Measurements from ENCODE around the gene CCNY.

CCNY gene

GRCh38 chr10:35613597-35614226, 277.4 kb downstream of the CCNY start:
- no peaks in the 10 kb centered on the region for H3K9me2 ChIP-seq (replicated peaks; ENCODE audit: control insufficient read depth, low read length)
- H3K36me3 ChIP-seq (ENCODE audit: control insufficient read depth, low read length), result no peaks in the 10 kb centered on the region
- no peaks in the 10 kb centered on the region for H3K9me3 ChIP-seq (ENCODE audit: control insufficient read depth, insufficient read depth, low read length)
- H3K27ac ChIP-seq (ENCODE audit: low read depth, low read length), result no peak overlapping the region
- no peaks in the 10 kb centered on the region for H3F3A ChIP-seq (ENCODE audit: control insufficient read depth, insufficient read depth)
- no peak overlapping the region for H3K4me2 ChIP-seq (ENCODE audit: low read length)
- peaks cover 11% of the 10 kb centered on the region for H3K27me3 ChIP-seq (ENCODE audit: control insufficient read depth, low read length)
- no peak overlapping the region for H3K4me3 ChIP-seq (ENCODE audit: low read length)
- TF ChIP-seq EZH2phosphoT487 (IDR thresholded peaks at IDR 0.05; ENCODE audit: borderline replicate concordance, low read length) (no peak), CTCF (IDR thresholded peaks at IDR 0.05; ENCODE audit: low read depth, low read length, poor library complexity, severe bottlenecking) (no peak)
- H3K4me1 ChIP-seq (ENCODE audit: control insufficient read depth, low read length), result no peaks in the 10 kb centered on the region
- no peaks in the 10 kb centered on the region for H4K20me1 ChIP-seq (ENCODE audit: control insufficient read depth, insufficient read depth, low read depth, low read length)
- H3K79me2 ChIP-seq (ENCODE audit: control insufficient read depth, low read length), result no peaks in the 10 kb centered on the region

GRCh38 chr10:35614312-35614711, 278.0 kb downstream of the CCNY start:
- H3K79me2 ChIP-seq (ENCODE audit: control insufficient read depth, low read length), result no peaks in the 10 kb centered on the region
- no peaks in the 10 kb centered on the region for H3K9me3 ChIP-seq (ENCODE audit: control insufficient read depth, insufficient read depth, low read length)
- H4K20me1 ChIP-seq (ENCODE audit: control insufficient read depth, insufficient read depth, low read depth, low read length), result no peaks in the 10 kb centered on the region
- TF ChIP-seq CTCF (IDR thresholded peaks at IDR 0.05; ENCODE audit: low read depth, low read length, poor library complexity, severe bottlenecking) (no peak), EZH2phosphoT487 (IDR thresholded peaks at IDR 0.05; ENCODE audit: borderline replicate concordance, low read length) (no peak)
- H3K4me1 ChIP-seq (ENCODE audit: control insufficient read depth, low read length), result no peaks in the 10 kb centered on the region
- no peaks in the 10 kb centered on the region for H3F3A ChIP-seq (ENCODE audit: control insufficient read depth, insufficient read depth)
- H3K27ac ChIP-seq (ENCODE audit: low read depth, low read length), result no peak overlapping the region
- no peaks in the 10 kb centered on the region for H3K36me3 ChIP-seq (ENCODE audit: control insufficient read depth, low read length)
- H3K4me3 ChIP-seq (ENCODE audit: low read length), result no peak overlapping the region
- H3K4me2 ChIP-seq (ENCODE audit: low read length), result no peak overlapping the region
- no peaks in the 10 kb centered on the region for H3K9me2 ChIP-seq (replicated peaks; ENCODE audit: control insufficient read depth, low read length)
- H3K27me3 ChIP-seq (ENCODE audit: control insufficient read depth, low read length), result peaks cover 11% of the 10 kb centered on the region

All from DOHH2 (cell line).